Measurements from ENCODE around the gene CUL9.
A peak's percentile ranks its signal among the peaks of the same experiment; 100 is the strongest.

CUL9 gene

DNA sequence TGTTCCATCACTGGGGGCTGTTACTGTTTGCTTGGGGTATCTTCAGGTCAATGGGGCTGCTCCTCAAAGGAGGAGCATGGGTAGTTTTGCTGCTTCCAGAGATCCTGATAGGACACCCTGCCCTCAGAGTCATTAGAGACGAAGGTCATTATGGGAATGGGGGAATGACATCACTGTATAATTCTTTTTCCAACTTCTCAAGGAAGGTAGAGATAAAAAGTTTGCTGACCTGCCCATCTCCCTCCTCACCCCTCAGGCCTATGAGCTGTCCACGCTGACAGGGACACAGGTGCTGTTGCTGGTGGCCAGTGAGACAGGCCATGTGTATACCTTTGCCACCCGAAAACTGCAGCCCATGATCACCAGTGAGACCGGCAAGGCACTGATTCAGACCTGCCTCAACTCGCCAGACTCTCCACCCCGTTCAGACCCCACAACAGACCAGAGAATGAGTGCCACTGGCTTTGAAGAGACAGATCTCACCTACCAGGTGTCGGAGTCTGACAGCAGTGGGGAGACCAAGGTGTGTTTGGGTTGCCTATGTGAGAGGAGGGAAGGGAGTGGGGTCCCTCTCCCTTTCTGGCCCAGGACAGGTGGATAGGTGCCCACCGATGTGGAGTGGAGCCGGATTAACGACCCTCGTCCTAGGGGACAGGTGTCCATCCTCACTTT, 8.3 kb upstream of the CUL9 start:
- no peak for DNase-seq

DNA sequence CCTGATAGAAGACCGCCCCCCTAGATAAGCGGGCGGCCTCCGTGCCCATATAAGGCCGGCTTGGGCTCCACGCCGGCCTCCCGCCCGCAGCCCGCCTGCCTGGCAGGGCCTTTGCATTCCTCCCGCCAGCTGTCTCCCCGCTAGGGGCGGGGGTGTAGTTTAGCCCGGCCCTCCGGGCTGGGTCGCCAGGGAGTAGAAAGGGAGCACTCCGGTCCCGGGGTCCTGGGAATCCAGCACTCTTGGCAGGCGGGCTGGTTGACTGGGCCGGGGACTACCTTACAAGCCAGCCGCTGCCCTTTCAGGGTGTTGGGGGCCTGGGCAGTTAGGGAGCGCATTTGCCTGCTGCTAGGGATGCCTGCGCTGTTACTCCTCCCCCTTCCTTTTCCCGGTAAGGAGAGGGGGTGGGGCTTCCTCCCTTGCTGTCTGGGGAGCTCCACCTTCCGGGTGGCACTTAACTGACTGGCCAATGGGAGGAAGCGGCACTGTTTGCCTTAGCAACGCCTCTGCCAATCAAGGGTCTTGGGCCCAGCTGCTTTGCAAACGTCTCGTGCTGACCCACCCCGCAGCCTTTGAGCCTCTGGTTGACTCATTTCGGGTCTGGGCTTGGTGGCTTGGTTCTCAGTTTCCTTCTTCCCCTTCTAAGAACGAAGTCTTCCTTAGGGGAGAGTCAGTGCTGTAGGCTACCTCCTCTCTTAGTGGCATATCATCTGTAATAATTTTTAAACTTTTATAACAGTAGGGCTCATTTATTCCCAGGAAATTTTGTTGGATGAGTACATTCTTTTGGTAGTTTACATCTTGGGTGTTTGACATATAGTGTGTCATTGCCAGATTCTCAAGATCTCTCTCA, 7.5 kb upstream of the CUL9 start:
- DNase-seq, result peak; percentile 91

DNA sequence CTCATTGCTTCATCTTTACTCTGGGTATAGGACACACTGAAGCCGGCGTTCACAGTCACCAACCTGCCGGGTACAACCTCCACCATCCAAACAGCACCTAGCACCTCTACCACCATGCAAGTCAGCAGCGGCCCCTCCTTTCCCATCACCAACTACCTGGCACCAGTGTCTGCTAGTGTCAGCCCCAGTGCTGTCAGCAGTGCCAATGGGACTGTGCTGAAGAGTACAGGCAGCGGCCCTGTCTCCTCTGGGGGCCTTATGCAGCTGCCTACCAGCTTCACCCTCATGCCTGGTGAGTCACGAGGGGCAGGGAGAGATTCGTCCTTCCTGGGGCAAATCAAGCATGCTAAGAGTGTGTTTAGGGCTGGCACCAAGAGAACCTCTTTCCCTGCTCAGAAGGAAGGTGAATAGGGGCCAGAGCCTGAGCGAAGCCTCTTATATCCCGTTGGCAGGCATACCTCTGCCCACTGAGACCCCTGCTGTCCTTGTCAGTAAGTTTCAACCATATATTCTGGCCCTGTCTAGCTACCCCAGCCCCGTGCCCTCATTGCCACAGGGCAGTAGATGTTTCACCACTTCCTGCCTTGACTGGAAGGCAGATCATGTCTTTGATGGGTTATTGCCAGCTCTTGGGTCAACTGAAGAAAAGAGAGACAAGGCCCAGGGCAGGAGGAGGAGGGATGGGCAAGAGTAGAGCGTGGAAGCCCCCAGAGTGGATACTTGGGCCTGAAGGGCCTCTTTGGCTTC, 6.1 kb upstream of the CUL9 start:
- no peak for DNase-seq

DNA sequence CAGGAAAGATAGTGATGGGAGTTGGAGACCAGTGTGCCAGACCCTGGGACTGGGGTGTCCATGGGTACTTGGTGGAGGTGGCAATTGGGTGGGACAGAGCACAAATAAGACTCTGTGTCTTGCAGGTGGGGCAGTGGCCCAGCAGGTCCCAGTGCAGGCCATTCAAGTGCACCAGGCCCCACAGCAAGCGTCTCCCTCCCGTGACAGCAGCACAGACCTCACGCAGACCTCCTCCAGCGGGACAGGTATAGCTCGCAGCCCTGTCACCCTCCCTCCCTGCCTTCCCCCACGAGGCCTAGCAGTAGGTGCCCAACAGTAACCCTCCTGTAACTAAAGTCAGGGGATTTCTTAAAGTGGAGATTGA, 5.6 kb upstream of the CUL9 start:
- no peak for DNase-seq

DNA sequence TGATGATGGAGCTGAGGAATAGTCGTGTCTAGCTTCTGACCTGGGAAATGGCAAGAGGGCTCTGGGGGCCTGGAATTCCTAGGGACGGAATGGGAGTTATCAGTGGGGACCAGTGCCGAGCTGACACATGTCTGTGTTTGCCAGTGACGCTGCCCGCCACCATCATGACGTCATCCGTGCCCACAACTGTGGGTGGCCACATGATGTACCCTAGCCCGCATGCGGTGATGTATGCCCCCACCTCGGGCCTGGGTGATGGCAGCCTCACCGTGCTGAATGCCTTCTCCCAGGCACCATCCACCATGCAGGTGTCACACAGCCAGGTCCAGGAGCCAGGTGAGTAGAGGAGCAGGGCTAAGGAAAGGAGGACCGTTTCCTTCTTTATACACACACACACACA, 3.8 kb upstream of the CUL9 start:
- no peak for DNase-seq

DNA sequence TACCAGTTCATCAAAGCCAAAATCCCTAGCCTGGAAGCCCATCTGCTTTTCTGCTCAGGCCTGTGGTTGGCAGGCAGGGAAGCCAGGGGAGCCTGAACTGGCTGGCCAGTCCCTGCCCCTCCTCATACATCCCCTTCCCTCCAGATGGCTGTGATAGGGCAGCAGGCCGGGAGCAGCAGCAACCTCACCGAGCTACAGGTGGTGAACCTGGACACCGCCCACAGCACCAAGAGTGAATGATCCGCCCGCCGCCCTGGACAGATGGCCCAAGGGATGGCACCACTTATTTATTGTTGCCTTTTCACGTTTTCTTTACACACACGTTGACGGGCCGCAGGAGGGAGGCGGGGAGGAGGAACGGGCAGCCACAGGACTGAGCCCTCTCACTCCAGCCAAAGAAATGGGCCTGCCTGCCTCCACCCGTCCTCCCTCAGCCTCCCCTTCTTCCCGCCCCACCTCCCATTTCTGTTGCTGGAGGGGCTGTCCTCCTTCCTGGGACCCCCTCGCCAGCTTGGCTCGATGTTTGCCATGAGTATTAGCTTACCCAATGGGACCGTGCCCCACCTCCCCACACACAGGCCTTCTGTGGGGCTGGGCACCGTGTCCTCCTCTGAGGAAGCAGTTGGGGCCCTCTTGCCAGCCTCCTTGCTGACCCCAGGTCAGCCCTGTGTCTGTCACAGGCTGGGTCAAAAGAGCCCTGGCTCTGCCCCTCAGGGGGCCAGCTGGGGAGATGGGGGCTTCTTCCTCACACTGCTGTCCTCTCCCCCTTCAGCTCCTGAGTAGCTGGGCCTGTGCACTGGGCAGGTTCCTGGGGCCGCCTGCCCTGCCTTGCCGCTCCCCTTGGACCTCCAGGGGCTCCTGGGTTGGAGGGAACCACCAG, 2.8 kb upstream of the CUL9 start:
- no peak for DNase-seq

DNA sequence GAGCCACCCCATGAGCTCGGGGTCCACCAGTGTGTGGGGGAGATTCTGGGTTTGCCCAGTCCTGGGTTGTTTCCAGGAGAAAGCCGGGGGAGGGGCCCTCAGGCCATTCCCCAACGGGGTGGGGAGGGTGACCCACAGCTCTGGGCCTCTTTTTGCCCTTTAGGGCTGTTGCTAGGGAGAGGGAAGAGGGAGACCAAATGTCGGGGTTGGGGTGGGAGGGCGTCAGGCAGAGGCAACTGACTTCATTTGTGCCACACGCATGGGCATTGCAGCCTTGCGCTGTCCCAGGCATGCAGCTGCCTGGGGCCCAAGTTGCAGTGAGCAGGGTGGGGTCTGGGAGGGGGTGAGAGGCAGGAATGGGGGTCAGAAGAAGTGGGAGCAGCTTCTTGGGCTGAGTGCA, 1.9 kb upstream of the CUL9 start:
- DNase-seq, result no peak

DNA sequence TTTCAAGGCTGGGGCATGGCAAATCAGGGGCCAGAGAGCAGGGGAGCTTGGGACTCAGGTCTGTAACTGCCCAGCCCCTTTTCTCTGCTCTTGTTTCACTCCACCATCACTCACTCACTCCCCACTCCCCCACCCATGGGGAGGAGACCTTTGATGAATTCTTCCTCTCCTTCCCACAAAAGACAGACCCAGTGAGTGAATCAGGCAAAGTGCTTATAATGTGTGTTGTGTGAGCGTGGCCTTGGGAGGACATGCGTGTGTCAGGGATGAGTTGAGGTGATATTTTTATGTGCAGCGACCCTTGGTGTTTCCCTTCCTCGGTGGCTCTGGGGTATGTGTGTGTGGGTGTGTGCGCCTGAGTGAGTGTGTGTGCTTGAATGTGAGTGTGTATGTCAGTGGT, 1.0 kb upstream of the CUL9 start:
- DNase-seq, result no peak

DNA sequence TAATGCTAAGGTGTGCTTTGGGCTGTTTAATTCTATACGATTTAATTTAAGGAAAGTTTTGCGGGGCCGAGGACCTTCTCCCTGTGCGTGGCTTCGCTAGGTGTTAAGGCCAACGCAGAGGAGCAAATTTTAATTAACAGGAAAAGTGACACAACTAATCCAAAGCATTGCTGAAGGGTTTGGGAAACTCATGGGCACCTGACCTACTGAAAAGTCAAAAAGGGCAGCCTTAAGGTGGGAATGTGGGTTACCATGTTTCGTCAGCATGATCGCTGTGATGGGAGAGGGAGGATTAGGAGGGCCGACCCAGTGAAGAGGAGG, 415 bp upstream of the CUL9 start:
- no peak for DNase-seq

DNA sequence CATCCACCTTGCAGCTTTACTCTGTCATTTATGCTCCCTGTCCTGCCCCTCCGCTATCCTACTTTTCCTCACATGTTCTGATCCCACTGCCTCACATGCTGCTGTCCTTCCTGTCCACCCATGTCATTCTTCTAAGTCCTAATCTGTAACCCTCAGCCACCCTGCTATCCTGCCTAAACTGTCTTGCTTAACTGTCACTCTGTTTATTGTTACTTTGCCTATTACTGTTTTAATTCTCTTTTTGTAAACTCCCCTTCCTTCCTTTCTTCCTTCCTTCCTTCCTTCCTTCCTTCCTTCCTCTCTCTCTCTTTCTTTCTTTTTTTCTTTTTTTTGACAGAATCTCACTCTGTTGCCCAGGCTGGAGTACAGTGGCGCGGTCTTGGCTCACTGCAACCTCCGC, 1.4 kb downstream of the CUL9 start:
- no peak for DNase-seq

DNA sequence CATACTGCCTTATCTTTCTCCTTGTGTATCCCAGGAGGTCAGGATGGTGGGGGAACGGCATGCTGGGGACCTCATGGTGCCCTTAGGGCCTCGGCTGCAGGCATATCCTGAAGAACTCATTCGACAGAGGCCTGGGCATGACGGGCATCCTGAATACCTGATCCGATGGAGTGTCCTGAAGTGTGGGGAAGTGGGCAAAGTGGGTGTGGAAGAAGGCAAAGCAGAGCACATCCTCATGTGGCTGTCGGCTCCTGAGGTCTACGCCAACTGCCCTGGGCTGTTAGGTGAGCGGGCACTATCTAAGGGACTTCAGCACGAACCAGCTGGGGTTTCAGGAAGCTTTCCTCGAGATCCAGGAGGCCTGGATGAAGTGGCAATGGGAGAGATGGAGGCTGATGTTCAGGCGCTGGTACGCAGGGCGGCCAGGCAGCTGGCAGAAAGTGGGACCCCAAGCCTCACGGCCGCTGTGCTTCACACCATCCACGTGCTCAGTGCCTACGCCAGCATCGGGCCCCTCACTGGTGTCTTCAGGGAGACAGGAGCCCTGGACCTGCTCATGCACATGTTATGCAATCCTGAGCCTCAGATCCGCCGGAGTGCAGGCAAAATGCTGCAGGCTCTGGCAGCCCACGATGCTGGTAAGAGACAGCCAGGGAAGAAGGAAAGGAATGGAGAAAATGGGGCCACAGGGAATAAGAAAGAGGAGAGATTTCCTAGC, 2.4 kb downstream of the CUL9 start:
- no peak for DNase-seq

DNA sequence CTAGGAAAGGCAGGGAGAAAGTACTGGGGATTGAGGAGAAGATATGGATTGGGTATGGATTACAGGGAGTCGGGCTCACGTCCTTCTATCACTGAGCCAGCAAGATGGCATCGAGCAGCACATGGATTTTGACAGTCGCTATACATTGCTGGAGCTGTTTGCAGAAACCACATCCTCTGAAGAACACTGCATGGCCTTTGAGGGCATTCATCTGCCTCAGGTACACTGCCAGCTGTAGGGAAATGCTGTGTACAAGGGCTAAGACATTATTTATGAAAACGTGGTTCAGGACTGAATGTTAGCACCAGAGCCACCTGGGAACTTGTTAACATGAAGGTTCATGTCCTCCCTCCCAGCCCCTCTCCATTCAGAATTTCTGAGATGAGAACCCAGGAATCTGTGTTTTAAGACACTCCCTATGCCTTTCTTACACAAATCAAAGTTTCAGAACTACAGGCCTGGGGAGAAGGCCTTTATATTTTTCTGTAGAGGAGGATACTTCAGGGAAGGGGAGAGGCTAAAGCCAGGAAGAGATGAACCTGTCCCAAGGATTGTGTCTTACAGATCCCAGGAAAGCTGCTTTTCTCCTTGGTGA, 3.5 kb downstream of the CUL9 start:
- DNase-seq, result no peak

DNA sequence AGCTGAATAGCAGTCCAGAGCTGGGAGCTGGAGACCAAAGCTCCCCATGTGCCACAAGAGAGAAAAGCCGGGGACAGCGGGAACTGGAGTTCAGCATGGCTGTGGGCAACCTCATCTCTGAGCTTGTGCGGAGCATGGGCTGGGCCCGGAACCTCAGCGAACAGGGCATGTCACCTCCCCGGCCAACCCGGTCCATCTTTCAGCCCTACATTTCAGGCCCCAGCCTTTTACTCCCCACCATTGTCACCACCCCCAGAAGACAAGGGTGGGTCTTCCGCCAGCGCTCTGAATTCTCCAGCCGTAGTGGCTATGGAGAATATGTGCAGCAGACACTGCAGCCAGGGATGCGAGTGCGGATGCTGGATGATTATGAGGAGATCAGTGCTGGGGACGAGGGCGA, 4.0 kb downstream of the CUL9 start:
- no peak for DNase-seq

DNA sequence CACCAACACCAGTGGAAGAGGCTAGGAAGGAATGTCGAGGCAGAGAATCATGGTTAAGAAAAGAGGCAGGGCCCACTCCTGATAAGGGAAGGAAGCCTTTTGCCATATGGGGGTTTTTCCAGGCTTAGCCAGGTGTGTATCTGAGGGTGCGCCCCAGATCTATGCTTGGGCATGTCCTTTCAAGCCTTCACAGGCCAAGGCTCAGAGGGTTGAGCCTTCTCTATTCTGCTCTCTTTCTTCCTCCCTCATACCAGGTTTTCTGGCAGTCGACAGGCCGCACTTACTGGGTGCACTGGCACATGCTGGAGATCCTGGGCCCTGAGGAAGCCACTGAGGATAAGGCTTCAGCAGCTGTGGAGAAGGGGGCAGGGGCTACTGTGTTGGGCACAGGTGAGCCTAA, 4.7 kb downstream of the CUL9 start:
- DNase-seq, result no peak

DNA sequence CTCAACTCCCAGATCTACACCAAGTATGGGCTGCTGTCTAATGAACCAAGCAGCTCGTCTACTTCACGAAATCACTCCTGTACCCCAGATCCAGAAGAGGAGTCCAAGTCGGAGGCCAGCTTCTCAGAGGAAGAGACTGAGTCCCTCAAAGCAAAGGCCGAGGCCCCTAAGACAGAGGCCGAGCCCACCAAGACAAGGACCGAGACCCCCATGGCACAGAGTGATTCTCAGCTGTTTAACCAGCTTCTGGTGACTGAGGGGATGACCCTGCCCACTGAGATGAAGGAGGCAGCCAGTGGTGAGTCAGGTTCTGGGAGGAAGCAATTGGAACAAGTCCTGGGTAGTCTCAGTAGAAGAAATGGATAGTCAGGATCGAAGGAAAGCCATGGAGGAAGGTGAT, 5.8 kb downstream of the CUL9 start:
- DNase-seq, result no peak

DNA sequence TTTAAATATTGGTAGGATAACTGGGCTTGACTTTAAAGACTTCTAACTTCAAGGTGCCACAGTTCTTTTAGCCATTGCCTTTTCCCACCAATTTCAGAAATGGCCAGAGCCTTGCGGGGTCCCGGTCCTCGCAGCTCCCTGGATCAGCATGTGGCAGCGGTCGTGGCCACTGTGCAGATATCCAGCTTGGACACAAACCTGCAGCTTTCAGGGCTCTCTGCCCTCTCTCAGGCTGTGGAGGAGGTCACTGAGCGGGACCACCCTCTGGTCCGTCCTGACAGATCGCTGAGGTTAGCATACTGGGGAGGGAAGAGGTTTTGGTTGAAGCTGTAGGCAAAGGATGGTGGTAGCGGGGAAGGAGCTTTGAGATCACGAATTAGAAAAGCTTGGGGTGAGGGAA, 6.4 kb downstream of the CUL9 start:
- DNase-seq, result no peak

DNA sequence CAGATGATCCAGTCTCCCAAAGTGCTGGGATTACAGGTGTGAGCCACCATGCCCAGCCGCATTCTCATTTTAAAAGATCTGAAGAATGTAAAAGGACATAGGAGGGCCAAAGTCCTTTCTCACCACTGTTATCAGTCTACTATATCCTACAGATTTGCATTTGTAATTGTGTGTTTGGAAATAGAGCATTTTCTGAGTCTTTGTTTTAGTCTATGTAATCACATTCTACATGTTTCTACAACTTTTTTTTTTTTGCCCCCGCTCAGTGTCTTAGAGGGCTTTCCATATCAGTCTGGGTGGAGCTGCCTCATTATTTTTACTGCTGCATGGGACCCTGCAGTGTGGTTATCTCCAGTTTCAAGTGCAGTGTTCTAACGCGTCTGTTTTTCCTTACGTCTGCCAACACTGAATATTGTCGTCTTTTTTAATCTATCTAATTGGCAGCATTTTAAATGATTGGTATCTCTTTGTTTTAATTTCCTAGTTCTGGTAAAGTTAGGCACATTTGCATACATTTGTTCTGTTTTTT, 7.8 kb downstream of the CUL9 start:
- DNase-seq, result no peak

DNA sequence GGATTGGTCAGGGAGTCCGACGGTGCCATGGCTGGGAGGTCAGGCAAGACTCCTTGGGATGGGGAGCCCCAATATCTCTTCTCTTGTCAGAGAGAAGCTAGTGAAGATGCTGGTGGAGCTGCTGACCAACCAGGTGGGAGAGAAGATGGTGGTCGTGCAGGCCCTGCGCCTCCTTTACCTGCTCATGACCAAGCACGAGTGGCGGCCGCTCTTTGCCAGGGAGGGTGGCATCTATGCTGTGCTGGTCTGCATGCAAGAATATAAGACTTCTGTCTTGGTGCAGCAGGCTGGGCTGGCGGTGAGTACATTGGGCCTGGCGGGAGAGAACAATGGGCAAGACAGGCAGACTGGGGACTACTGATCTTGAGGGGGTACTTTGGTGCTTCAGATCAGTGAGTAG, 10.9 kb downstream of the CUL9 start:
- no peak for DNase-seq

DNA sequence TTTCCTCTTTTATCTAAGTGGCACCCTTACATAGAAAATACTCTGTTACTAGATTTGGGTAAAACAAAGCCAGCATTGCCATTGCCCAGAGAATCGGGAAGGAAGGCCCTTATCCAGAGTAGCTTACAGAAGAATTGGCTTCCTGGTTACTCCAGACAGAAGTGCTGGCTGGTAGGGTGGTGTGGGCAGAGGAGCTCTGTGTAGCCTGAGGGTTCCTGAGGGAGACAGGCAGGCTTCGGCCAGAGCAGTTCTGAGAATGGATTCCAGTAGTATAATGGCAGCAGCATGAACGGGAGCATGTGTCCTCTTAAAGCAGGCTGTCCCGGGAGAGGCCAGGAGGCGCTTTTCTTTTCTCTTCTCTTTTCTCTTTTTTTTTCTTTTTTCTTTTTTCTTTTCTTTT, 11.9 kb downstream of the CUL9 start:
- DNase-seq, result no peak

DNA sequence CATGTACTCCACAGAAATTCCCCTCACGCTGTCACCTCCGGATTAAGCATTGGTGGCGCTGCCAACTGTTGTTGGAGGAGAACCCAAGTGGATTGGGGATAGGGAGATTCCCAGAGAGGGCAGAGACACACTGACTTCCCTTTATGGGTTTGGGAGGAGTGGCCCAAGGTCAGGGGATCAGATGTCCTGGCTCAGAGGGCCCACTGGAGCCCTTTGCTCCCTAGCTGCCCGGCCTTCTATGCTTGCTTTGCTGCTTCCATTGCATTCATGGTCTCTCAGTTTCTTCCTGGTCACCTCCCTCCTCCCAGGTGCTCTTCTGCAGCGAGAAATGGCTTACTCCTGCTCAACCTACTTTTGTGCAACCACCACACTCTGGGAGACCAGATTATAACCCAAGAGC, 14.3 kb downstream of the CUL9 start:
- no peak for DNase-seq

DNA sequence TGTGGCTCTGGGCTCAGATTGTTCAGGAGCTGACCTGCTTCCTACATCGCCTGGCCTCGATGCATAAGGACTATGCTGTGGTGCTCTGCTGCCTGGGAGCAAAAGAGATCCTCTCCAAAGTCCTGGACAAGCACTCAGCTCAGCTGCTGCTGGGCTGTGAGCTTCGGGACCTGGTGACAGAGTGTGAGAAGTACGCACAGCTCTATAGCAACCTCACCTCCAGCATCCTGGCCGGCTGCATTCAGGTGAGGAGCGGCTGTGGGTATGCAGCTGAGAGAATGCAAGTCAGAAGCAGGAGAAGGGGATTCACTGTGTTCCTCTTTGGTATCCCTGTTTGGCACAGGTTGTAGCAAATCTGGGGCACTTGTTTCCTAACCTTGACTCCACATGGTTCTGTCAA, 17.9 kb downstream of the CUL9 start:
- no peak for DNase-seq

DNA sequence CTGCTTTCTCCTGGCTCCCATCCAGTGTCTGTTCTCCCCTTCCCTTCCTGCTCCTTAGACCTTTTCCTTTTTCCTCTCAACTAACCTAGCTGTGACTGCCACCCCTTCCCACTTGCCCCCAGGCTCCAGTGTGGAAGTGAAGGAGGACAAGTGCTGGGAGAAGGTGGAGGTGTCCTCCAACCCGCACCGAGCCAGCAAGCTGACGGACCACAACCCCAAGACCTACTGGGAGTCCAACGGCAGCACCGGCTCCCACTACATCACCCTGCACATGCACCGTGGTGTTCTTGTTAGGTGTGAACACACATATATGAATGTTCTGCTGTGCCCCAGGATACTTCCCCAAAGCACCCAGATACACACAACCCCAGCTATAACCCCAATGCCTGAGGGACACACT, 18.5 kb downstream of the CUL9 start:
- no peak for DNase-seq
